Neuronal stem cell (in vitro differentiated cells): ENCODE results near the gene ANO3.

ENCODE experiments used
- DNase-seq: peaks from one replicate; pipeline ENCODE4 v3.0.0-alpha.2; 2013; ENCODE audit warnings: low spot score
- H2AFZ ChIP-seq: one replicate; pipeline ENCODE4 v1.6.1; 2013; ENCODE audit warnings: mild to moderate bottlenecking, low read length, inconsistent platforms
- H2AK5ac ChIP-seq: 2 replicates; pipeline ENCODE4 v1.6.1; 2013; ENCODE audit warnings: low read depth, mild to moderate bottlenecking, inconsistent platforms, low read length, moderate library complexity, mixed read lengths
- H2BK120ac ChIP-seq: 2 replicates; pipeline ENCODE4 v1.6.1; 2013; ENCODE audit warnings: low read depth, mild to moderate bottlenecking, inconsistent platforms, low read length, moderate library complexity, mixed read lengths
- H2BK12ac ChIP-seq: one replicate; pipeline ENCODE4 v1.6.1; 2013; ENCODE audit warnings: low read length, inconsistent platforms
- H2BK15ac ChIP-seq: 2 replicates; pipeline ENCODE4 v1.6.1; 2013; ENCODE audit warnings: mild to moderate bottlenecking, low read length, inconsistent platforms, mixed read lengths
- H2BK5ac ChIP-seq: one replicate; pipeline ENCODE4 v1.6.1; 2013; ENCODE audit warnings: inconsistent platforms, mild to moderate bottlenecking, low read length, moderate library complexity
- H3K14ac ChIP-seq: one replicate; pipeline ENCODE4 v1.6.1; 2013; ENCODE audit warnings: low read length, inconsistent platforms
- H3K18ac ChIP-seq: 2 replicates; pipeline ENCODE4 v1.6.1; 2013; ENCODE audit warnings: low read length, inconsistent platforms
- H3K23ac ChIP-seq: 2 replicates; pipeline ENCODE4 v1.6.1; 2013; ENCODE audit warnings: low read depth, mild to moderate bottlenecking, mixed read lengths, low read length, inconsistent platforms; ENCODE audit not compliant: poor library complexity
- H3K27ac ChIP-seq: replicated peaks from 3 replicates; pipeline ENCODE4 v1.5.1; 2013; ENCODE audit warnings: low read length, inconsistent platforms
- H3K27me3 ChIP-seq, 3 experiments: 2 replicates each; pipeline ENCODE4 v1.6.1; 2013; ENCODE audit warnings: low read length in 3 of 3, mild to moderate bottlenecking in 2 of 3, inconsistent platforms in 1 of 3, low read depth in 1 of 3, mixed read lengths in 1 of 3, moderate library complexity in 1 of 3; ENCODE audit not compliant: control insufficient read depth in 3 of 3, insufficient read depth in 3 of 3
- H3K36me3 ChIP-seq, 2 donors: replicated peaks in 1 of 2; 2 replicates each; pipeline ENCODE4 v1.6.1; 2013; ENCODE audit warnings: low read length in 2 of 2; ENCODE audit not compliant: control insufficient read depth in 2 of 2, insufficient read depth in 2 of 2
- H3K4ac ChIP-seq: 2 replicates; pipeline ENCODE4 v1.6.1; 2013; ENCODE audit warnings: inconsistent platforms, mild to moderate bottlenecking, low read length, moderate library complexity
- H3K4me1 ChIP-seq, 2 donors: 1 replicate in 1 of 2; 2 replicates in 1 of 2; pipeline ENCODE4 v1.6.1; 2013; ENCODE audit warnings: low read length in 2 of 2, low read depth in 1 of 2; ENCODE audit not compliant: control insufficient read depth in 2 of 2, insufficient read depth in 1 of 2
- H3K4me2 ChIP-seq: one replicate; pipeline ENCODE4 v1.6.1; 2013; ENCODE audit warnings: mild to moderate bottlenecking, low read length, inconsistent platforms; ENCODE audit not compliant: insufficient read depth, poor library complexity, severe bottlenecking
- H3K4me3 ChIP-seq, 2 donors: 2 replicates each; pipeline ENCODE4 v1.5.1; 2013; ENCODE audit warnings: low read length in 2 of 2, mild to moderate bottlenecking in 2 of 2, inconsistent platforms in 1 of 2, moderate library complexity in 1 of 2
- H3K79me1 ChIP-seq: one replicate; pipeline ENCODE4 v1.6.1; 2013; ENCODE audit warnings: low read depth, mild to moderate bottlenecking, inconsistent platforms, low read length, moderate library complexity
- H3K9ac ChIP-seq: one replicate; pipeline ENCODE4 v1.6.1; 2013; ENCODE audit warnings: mild to moderate bottlenecking, low read depth, low read length, inconsistent platforms; ENCODE audit not compliant: poor library complexity
- H3K9me3 ChIP-seq, 2 donors: replicated peaks in 1 of 2; 2 replicates each; pipeline versions ENCODE3 to v1.6.1; 2013; ENCODE audit warnings: low read length in 2 of 2, mild to moderate bottlenecking in 2 of 2, inconsistent platforms in 1 of 2, low read depth in 1 of 2, mixed read lengths in 1 of 2, moderate library complexity in 1 of 2; ENCODE audit not compliant: control insufficient read depth in 2 of 2, insufficient read depth in 1 of 2
- H4K8ac ChIP-seq: one replicate; pipeline ENCODE4 v1.6.1; 2013; ENCODE audit warnings: low read depth, mild to moderate bottlenecking, inconsistent platforms, low read length, moderate library complexity
- H4K91ac ChIP-seq: one replicate; pipeline ENCODE4 v1.6.1; 2013; ENCODE audit warnings: low read length, low read depth, mild to moderate bottlenecking, inconsistent platforms; ENCODE audit not compliant: poor library complexity
- WGBS, 2 donors: extraction: QIAGEN DNeasy Blood & Tissue Kit; methylation state at CpG; one replicate each; pipeline ENCODE4 v1.1.7; 2013; ENCODE audit warnings: missing lambda C conversion rate in 2 of 2, mixed read lengths in 1 of 2; ENCODE audit not compliant: insufficient read length in 2 of 2, insufficient replicate concordance in 1 of 2; ENCODE audit errors: extremely low coverage in 2 of 2; 5-methylcytosine and 5-hydroxymethylcytosine counted together

The ANO3 gene

GRCh38 chr11:26490546-26490945 is 158.6 kb downstream of the ANO3 start:
- H3K4me1 ChIP-seq = peaks cover 2% of the 10 kb centered on the region in 2 donors
- H3K4me3 ChIP-seq = no peak overlapping the region
- no CpG with 5 or more reads among the region's 6 CpGs for WGBS, 2 donors
- H3K36me3 ChIP-seq = no peaks in the 10 kb centered on the region
- no peak overlapping the region for H2BK12ac ChIP-seq
- H3K9me3 ChIP-seq = peaks cover 0 to 7% of the 10 kb centered on the region in 2 donors
- no peaks in the 10 kb centered on the region for H3K27me3 ChIP-seq
- H3K18ac ChIP-seq = no peak overlapping the region
- no peak overlapping the region for H3K23ac ChIP-seq
- no peak overlapping the region for H3K27ac ChIP-seq
- H4K91ac ChIP-seq = no peak overlapping the region
- H2AFZ ChIP-seq = no peak overlapping the region
- H2AK5ac ChIP-seq = no peak overlapping the region
- H2BK120ac ChIP-seq = no peak overlapping the region
- no peak overlapping the region for H3K9ac ChIP-seq
- H3K4ac ChIP-seq = no peak overlapping the region
- H3K79me1 ChIP-seq = no peaks in the 10 kb centered on the region
- DNase-seq = no peak
- no peak overlapping the region for H4K8ac ChIP-seq
- no peak overlapping the region for H2BK15ac ChIP-seq
- H3K4me2 ChIP-seq = no peak overlapping the region
- H3K14ac ChIP-seq = no peak overlapping the region
- no peak overlapping the region for H2BK5ac ChIP-seq

GRCh38 chr11:26493616-26494015 is 161.7 kb downstream of the ANO3 start:
- Histone ChIP-seq H3K4me1 (peaks cover 2% of the 10 kb centered on the region in 2 donors), H4K91ac (no peak overlapping the region), H2BK5ac (no peak overlapping the region), H2AK5ac (no peak overlapping the region), H3K9ac (no peak overlapping the region), H2BK15ac (no peak overlapping the region), H2AFZ (peak overlapping the region; percentile 36), H3K9me3 (peaks cover 0 to 6% of the 10 kb centered on the region in 2 donors), H3K79me1 (no peaks in the 10 kb centered on the region), H4K8ac (no peak overlapping the region), H3K14ac (no peak overlapping the region), H3K18ac (no peak overlapping the region), H3K23ac (no peak overlapping the region), H3K4me3 (no peak overlapping the region), H3K27me3 (no peaks in the 10 kb centered on the region), H3K4ac (no peak overlapping the region), H3K36me3 (no peaks in the 10 kb centered on the region), H2BK120ac (no peak overlapping the region), H3K27ac (no peak overlapping the region), H3K4me2 (no peak overlapping the region), H2BK12ac (no peak overlapping the region)
- no CpG with 5 or more reads among the region's 1 CpG for WGBS, 2 donors
- DNase-seq = peak; percentile 12

GRCh38 chr11:26507229-26507628 is 175.3 kb downstream of the ANO3 start:
- H2BK5ac ChIP-seq = no peak overlapping the region
- H4K91ac ChIP-seq = no peak overlapping the region
- H3K9ac ChIP-seq = no peak overlapping the region
- no peak overlapping the region for H3K4ac ChIP-seq
- no peak overlapping the region for H3K4me3 ChIP-seq
- H2AK5ac ChIP-seq = no peak overlapping the region
- H3K4me2 ChIP-seq = no peak overlapping the region
- no peak overlapping the region for H3K27ac ChIP-seq
- no peak overlapping the region for H3K18ac ChIP-seq
- H3K9me3 ChIP-seq = no peaks in the 10 kb centered on the region
- no CpG with 5 or more reads among the region's 1 CpG for WGBS, 2 donors
- H3K23ac ChIP-seq = no peak overlapping the region
- H4K8ac ChIP-seq = no peak overlapping the region
- H3K36me3 ChIP-seq = no peaks in the 10 kb centered on the region
- DNase-seq = no peak
- no peak overlapping the region for H2BK12ac ChIP-seq
- H2AFZ ChIP-seq = no peak overlapping the region
- no peak overlapping the region for H2BK120ac ChIP-seq
- H3K14ac ChIP-seq = no peak overlapping the region
- no peaks in the 10 kb centered on the region for H3K27me3 ChIP-seq
- no peaks in the 10 kb centered on the region for H3K79me1 ChIP-seq
- no peak overlapping the region for H2BK15ac ChIP-seq
- no peaks in the 10 kb centered on the region for H3K4me1 ChIP-seq

- Histone ChIP-seq H3K4me3 (no peak overlapping the region), H3K27ac (no peak overlapping the region), H2BK5ac (no peak overlapping the region), H3K79me1 (no peaks in the 10 kb centered on the region), H3K4me1 (no peaks in the 10 kb centered on the region), H3K4me2 (no peak overlapping the region), H2BK15ac (no peak overlapping the region), H4K8ac (no peak overlapping the region), H3K27me3 (no peaks in the 10 kb centered on the region), H3K14ac (no peak overlapping the region), H3K9ac (no peak overlapping the region), H4K91ac (no peak overlapping the region), H3K36me3 (no peaks in the 10 kb centered on the region), H2BK120ac (no peak overlapping the region), H3K18ac (no peak overlapping the region), H2AFZ (no peak overlapping the region), H3K9me3 (no peaks in the 10 kb centered on the region), H2AK5ac (no peak overlapping the region), H3K4ac (no peak overlapping the region), H2BK12ac (no peak overlapping the region), H3K23ac (no peak overlapping the region)
- WGBS, 2 donors = no CpG with 5 or more reads among the region's 2 CpGs
- no peak for DNase-seq
Observed at GRCh38 chr11:26510164-26510563, 178.2 kb downstream of the ANO3 start.
